HUES64 (cell line): ENCODE data around the gene MACF1.
A peak's percentile ranks its signal among the peaks of the same experiment; 100 is the strongest.

Source experiments
- H3K27ac ChIP-seq: 2 replicates; pipeline ENCODE4 v1.7.0; 2013; ENCODE audit warnings: low read depth, low read length, inconsistent platforms
- H3K27me3 ChIP-seq: 2 replicates; pipeline ENCODE4 v1.6.1; 2013; ENCODE audit warnings: mild to moderate bottlenecking, low read length; ENCODE audit not compliant: insufficient read depth
- H3K36me3 ChIP-seq: 2 replicates; pipeline ENCODE4 v1.6.1; 2013; ENCODE audit warnings: mild to moderate bottlenecking, low read length; ENCODE audit not compliant: insufficient read depth
- H3K4me1 ChIP-seq: 2 replicates; pipeline ENCODE4 v1.6.1; 2013; ENCODE audit warnings: mild to moderate bottlenecking, low read length, moderate library complexity; ENCODE audit not compliant: insufficient read depth
- H3K4me3 ChIP-seq: 2 replicates; pipeline ENCODE4 v1.5.1; 2013; ENCODE audit warnings: mild to moderate bottlenecking, low read length, moderate library complexity
- H3K9ac ChIP-seq: 2 replicates; pipeline ENCODE4 v1.6.1; 2013; ENCODE audit warnings: mild to moderate bottlenecking, low read depth, low read length
- H3K9me3 ChIP-seq: 2 replicates; pipeline ENCODE4 v1.6.1; 2013; ENCODE audit warnings: low read depth, low read length; ENCODE audit not compliant: insufficient read depth
- WGBS: fragments of 150-250, 120-280 bp; methylation state at CpG from one replicate; pipeline ENCODE4 v1.1.7; 2013; ENCODE audit warnings: missing lambda C conversion rate; 5-methylcytosine and 5-hydroxymethylcytosine counted together

MACF1 gene

DNA sequence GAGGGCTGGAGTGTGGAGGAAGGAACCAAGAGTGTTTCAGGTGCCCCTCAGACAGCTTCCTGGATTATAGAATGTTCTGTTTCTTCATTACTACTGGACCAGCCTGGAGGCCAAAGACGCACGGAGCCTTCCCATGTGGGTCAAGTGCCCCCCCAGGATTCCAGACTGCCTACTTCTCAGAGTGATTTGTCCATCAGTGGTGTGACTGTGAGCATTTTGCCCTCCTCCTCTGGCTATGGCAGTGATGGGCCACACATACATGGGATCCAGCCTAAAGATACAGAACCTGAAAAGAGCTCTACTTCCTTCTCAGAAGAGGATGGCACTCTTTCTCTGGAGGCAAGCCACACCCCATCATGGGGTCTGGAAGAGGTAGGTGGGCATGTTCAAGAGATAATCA, 64.9 kb downstream of the MACF1 start:
- Histone ChIP-seq H3K4me3 (peak overlapping the region; percentile 45; the same call in 1 of the 2 replicates), H3K4me1 (peaks cover 53% of the 10 kb centered on the region), H3K27ac (peak overlapping the region; percentile 3; the same call in 1 of the 2 replicates), H3K9me3 (no peaks in the 10 kb centered on the region), H3K9ac (no peak overlapping the region), H3K36me3 (peaks cover 6% of the 10 kb centered on the region; the same call in 1 of the 2 replicates), H3K27me3 (no peaks in the 10 kb centered on the region)
- WGBS, result 94% methylated on average over 2 of the region's 2 CpGs

DNA sequence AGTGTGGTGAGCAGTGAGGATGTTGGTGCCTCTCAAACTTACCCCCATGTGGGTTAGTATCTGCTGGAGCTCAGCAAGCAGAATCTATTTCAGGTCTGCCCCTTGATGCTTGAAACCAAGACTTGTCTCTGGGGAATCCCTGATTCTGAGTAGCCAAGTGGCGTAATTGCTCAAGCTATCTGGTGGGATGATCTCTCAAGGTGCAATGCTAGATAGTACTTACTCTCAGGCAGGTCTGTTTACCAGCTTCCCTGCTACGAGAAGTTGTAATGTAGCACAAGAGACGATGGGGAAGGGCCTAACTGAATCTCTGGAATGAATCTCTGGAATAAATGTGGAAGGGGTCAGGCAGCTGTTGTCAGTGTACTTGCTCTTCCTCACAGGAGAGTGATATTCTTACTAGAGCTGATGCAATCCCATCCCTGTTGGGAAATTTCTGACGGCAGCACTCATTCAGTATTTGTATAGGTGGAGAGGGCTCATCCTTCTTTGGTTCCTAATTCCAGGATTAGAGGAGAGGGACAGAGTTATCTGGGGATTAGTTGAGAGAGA, 65.4 kb downstream of the MACF1 start:
- Histone ChIP-seq H3K9ac (no peak overlapping the region), H3K4me3 (peak overlapping the region; percentile 45; the same call in 1 of the 2 replicates), H3K36me3 (peaks cover 6% of the 10 kb centered on the region; the same call in 1 of the 2 replicates), H3K27ac (peak overlapping the region; percentile 54; the same call in 1 of the 2 replicates), H3K4me1 (peaks cover 53% of the 10 kb centered on the region), H3K9me3 (no peaks in the 10 kb centered on the region), H3K27me3 (no peaks in the 10 kb centered on the region)
- WGBS, result 82% methylated on average over 4 of the region's 4 CpGs

DNA sequence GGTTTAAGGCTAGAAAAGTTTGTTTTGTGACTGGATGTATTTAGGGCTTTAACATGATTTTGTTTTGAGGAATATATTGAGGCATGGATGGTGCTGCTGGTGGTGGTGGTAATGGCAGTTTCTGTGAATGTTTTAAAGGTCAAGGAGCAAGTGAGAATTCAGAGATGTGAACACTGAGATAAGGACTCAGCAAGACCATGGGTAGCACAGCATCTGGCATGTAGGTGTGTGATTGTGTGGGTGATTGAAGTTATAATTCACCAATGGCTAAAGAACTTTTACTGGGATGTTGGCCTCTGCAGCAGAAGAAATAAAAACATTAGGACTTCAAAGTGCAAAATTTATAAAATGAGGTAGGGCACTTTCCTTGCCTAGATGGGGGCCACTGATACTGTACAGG, 65.9 kb downstream of the MACF1 start:
- Histone ChIP-seq H3K27ac (no peak overlapping the region), H3K4me3 (peak overlapping the region; percentile 45; the same call in 1 of the 2 replicates), H3K36me3 (peaks cover 6% of the 10 kb centered on the region; the same call in 1 of the 2 replicates), H3K4me1 (peaks cover 51% of the 10 kb centered on the region), H3K27me3 (no peaks in the 10 kb centered on the region), H3K9ac (no peak overlapping the region), H3K9me3 (no peaks in the 10 kb centered on the region)

DNA sequence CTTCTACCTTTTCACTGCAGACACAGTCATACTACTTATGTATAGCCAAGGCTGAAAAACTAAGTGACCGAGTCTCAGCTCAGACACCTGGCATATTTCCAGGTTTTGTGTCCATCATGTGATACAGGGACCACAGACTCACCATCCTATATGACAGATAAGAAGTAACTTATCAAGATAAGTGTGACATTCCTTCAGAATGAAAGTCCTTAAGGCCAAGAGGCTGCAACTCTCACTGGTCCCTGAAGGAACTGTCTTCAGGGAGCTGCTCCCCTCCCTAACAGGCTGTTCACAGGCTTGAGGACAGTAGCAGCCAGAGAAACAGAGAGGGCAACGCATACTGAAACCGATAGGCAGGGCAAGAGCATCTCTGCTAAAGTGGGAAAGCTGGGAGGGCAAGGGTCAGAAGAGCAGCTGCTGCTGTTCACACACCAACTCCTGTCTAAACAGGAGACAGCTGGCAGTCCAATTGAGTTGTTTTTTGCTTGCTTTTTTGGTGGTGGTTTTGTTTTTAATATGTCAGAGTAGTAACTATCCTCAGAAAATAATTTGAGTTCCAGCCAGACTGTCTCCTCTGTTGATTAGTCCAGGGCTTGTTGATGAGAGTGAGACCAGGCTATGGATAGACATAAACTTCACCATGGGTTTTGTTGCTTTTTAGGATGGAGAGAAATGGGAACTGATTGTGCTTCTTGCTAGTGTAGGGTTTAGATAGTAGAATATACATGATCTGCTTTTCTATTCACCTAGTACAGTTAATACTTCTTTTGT, 67.7 kb downstream of the MACF1 start:
- H3K9ac ChIP-seq, result no peak overlapping the region
- peaks cover 47% of the 10 kb centered on the region for H3K4me1 ChIP-seq
- no peak overlapping the region for H3K27ac ChIP-seq
- no peaks in the 10 kb centered on the region for H3K27me3 ChIP-seq
- 83% methylated on average over 3 of the region's 3 CpGs for WGBS
- H3K9me3 ChIP-seq, result no peaks in the 10 kb centered on the region
- peaks cover 6% of the 10 kb centered on the region; the same call in 1 of the 2 replicates for H3K36me3 ChIP-seq
- no peak overlapping the region for H3K4me3 ChIP-seq

DNA sequence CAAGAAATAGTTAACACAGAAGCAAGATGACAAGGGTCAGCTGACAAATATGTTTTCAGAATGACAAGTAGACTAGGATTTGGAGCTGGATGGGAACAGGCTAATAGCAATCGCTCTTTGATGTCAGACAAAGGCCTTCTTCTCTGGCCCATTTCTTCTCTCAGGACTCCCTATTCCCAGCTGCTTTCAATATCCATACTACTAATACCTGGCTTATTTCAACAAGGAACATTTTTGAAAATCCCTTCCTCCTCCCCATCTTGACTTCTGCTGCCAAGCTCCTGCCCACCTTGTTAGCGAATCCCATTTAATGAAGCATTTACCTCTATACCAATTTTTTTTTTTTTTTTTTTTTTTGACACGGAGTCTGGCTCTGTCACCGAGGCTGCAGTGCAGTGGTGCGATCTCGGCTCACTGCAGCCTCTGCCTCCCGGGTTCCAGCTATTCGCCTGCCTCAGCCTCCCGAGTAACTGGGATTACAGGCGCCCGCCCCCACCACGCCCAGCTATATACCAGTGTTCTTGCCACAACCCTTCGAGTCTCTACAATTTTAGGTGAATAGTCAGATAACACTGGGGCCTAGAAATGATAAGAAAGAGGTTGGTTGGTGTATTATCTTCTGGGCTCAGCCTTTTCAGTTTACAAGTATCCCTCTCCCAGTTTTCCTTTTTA, 68.4 kb downstream of the MACF1 start:
- no peaks in the 10 kb centered on the region for H3K9me3 ChIP-seq
- H3K27me3 ChIP-seq, result no peaks in the 10 kb centered on the region
- no peak overlapping the region for H3K27ac ChIP-seq
- no peak overlapping the region for H3K9ac ChIP-seq
- 95% methylated on average over 13 of the region's 13 CpGs for WGBS
- peaks cover 6% of the 10 kb centered on the region; the same call in 1 of the 2 replicates for H3K36me3 ChIP-seq
- no peak overlapping the region for H3K4me3 ChIP-seq
- H3K4me1 ChIP-seq, result peaks cover 47% of the 10 kb centered on the region

DNA sequence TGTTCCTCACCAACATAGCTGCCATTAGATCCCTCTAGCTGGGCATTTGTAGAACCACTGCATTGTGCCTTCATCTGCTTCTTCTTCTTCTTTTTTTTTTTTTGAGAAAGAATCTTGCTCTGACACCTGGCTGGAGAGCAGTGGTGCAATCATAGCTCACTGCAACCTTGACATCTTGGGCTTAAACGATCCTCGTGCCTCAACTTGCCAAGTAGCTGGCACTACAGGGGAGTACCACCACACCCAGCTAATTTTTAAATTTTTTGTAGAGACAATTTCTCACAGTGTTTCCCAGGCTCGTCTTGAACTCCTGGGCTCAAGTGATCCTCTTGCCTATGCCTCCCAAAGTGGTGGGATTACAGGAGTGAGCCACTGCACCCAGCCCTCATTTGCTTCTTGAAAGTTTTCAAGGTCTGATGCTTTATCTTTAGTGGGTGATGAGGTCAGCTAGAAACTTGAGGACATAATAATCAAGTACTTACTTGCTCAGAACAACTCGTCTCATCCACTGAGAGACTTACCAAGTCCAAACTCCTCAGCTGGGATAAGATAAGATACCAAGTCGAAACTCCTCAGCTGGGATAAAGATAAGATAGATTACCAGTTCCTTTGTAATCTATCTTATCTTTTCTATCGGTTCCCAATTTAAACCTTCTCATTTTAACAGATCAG, 71.5 kb downstream of the MACF1 start:
- Histone ChIP-seq H3K27me3 (no peaks in the 10 kb centered on the region), H3K9me3 (no peaks in the 10 kb centered on the region), H3K4me1 (peaks cover 36% of the 10 kb centered on the region), H3K4me3 (no peak overlapping the region), H3K36me3 (no peaks in the 10 kb centered on the region), H3K27ac (no peak overlapping the region), H3K9ac (no peak overlapping the region)
- WGBS, result 85% methylated on average over 6 of the region's 6 CpGs

DNA sequence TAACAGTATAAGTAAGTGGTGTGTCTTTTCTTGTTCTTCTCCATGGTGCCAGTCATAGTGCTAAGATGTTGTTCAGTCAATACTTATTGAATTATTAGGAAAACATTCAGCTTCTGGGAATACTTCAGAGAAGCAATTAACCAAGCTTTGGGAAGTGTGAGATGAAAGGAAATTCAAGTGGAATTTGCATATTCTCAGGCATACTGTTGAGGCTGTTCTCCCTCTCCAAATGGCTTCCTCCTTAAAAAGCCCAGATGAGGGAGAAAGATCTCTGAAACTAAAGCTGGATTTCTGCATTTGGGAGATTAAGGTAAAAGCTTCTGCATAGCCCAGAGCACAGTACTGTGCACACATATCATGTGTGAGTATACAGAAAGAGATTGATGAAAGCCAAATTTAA, 73.4 kb downstream of the MACF1 start:
- peaks cover 9% of the 10 kb centered on the region for H3K36me3 ChIP-seq
- peak overlapping the region; percentile 14; the same call in 1 of the 2 replicates for H3K27ac ChIP-seq
- H3K9me3 ChIP-seq, result no peaks in the 10 kb centered on the region
- peaks cover 42% of the 10 kb centered on the region for H3K4me1 ChIP-seq
- no peak overlapping the region for H3K9ac ChIP-seq
- no peaks in the 10 kb centered on the region for H3K27me3 ChIP-seq
- H3K4me3 ChIP-seq, result no peak overlapping the region

DNA sequence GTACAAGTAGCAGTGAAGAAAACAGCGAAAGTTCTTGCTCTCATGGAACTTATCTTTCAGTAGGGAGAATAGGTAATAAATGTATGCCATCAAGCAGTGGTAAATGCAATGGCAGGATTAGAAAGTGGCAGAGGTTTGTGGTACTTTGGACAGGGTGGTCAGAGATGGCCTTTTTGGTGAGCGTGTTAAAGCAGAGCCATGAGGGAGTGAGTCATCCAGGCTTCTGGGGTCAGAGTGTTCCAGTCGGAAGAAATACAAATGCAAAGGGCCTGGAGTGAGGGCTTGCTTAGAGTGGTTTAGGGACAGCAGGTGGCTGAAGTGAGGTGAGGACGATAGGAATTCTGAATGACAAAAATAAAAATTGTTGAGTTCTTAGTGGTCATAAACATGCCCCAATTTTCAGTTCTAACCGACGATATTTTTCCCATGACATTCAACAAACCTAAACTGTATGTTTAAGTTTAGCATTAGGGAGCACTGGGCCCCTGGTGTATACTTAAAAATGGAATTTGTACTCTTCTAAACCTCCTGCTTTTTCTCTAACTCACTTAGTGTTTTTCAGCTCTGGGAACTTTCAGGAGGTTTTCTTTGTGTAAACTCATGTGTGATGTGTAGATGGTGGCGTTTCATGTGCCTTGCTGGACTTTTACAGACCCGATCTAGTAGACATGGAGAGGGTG, 78.2 kb downstream of the MACF1 start:
- H3K9me3 ChIP-seq, result no peaks in the 10 kb centered on the region
- peaks cover 24% of the 10 kb centered on the region for H3K4me1 ChIP-seq
- 82% methylated on average over 5 of the region's 8 CpGs for WGBS
- peak overlapping the region; percentile 28; the same call in 1 of the 2 replicates for H3K27ac ChIP-seq
- peaks cover 55% of the 10 kb centered on the region for H3K36me3 ChIP-seq
- no peak overlapping the region for H3K9ac ChIP-seq
- no peaks in the 10 kb centered on the region for H3K27me3 ChIP-seq
- H3K4me3 ChIP-seq, result no peak overlapping the region

DNA sequence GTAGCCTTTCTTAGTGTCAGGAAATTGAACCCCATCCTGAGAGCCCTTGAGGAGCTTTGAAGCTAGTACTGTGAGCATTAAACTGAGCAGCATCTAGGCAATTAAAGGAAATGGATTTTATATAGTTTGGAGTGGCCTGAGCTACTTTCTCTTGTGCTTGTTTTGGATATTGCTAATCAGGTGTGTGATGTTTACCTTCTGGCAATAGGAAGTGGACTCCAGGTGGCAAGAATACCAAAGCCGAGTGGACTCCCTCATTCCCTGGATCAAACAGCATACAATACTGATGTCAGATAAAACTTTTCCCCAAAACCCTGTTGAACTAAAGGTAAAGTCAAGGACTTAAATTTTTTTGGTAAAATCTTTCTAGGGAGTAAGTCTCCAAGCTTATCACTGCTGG, 79.4 kb downstream of the MACF1 start:
- no peaks in the 10 kb centered on the region for H3K9me3 ChIP-seq
- no peaks in the 10 kb centered on the region for H3K27me3 ChIP-seq
- no peak overlapping the region for H3K4me3 ChIP-seq
- H3K36me3 ChIP-seq, result peaks cover 66% of the 10 kb centered on the region
- H3K9ac ChIP-seq, result no peak overlapping the region
- 92% methylated on average over 1 of the region's 1 CpG for WGBS
- H3K27ac ChIP-seq, result no peak overlapping the region
- H3K4me1 ChIP-seq, result peaks cover 12% of the 10 kb centered on the region

DNA sequence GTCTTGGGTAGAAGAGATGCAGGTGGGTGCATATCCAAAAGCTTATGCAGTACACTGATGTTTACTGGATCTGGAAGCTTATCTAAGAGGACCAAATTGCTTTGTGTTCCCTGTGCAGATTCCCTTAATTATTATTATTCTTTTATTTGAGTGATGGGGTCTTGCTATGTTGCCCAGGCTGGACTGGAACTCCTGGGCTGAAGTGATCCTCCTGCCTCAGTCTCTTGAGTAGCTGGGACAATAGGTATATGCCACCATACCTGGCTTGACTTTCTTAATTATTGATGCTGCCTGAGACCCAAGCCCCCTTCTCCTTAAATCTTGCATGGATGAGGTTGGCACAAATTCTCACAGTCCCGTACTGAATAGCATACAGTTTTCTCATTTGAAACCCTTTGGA, 83.0 kb downstream of the MACF1 start:
- 86% methylated on average over 1 of the region's 1 CpG for WGBS
- peaks cover 85% of the 10 kb centered on the region for H3K36me3 ChIP-seq

More for the DNA sequence above, 83.0 kb downstream of the MACF1 start:
- Histone ChIP-seq H3K27ac (no peak overlapping the region), H3K27me3 (no peaks in the 10 kb centered on the region), H3K4me3 (no peak overlapping the region), H3K4me1 (no peaks in the 10 kb centered on the region), H3K9me3 (no peaks in the 10 kb centered on the region), H3K9ac (no peak overlapping the region)
